ENCODE measurements around the gene PIH1D1. TPM values are rescaled to one million over a fixed set of nuclear protein-coding genes. Genes with fewer than 3 reads are reported as not detected.

PIH1D1 gene
- total RNA-seq, 1 experiment from 2014 or later: 166 TPM

- no peak for DNase-seq
- H3T11ph ChIP-seq (ENCODE audit: low read length): no peak overlapping the region
- H3K9me3 ChIP-seq (ENCODE audit: control insufficient read depth, low read depth, low read length): no peaks in the 10 kb centered on the region
- H2AK5ac ChIP-seq (ENCODE audit: insufficient read length, low read length): no peak overlapping the region
- H2BK15ac ChIP-seq (ENCODE audit: low read depth, low read length): no peak overlapping the region
- H4K5ac ChIP-seq (ENCODE audit: insufficient read length, low read depth, low read length): no peak overlapping the region
- H3K4ac ChIP-seq (ENCODE audit: low read depth, low read length): no peak overlapping the region
- no peak overlapping the region for H3K18ac ChIP-seq (ENCODE audit: insufficient read length, low read depth, low read length)
- H3K4me2 ChIP-seq (ENCODE audit: insufficient read depth, insufficient read length, low read length): no peak overlapping the region
- H3K56ac ChIP-seq (ENCODE audit: insufficient read length, low read depth, low read length): no peak overlapping the region
- no peak overlapping the region for H2AFZ ChIP-seq (ENCODE audit: low read length)
- no peak overlapping the region for H3K9ac ChIP-seq (ENCODE audit: extremely low read depth, insufficient read length, low read length)
- no peaks in the 10 kb centered on the region; the same call in 1 of the 2 replicates for H3K4me1 ChIP-seq (ENCODE audit: insufficient read depth, low read length)
- H4K8ac ChIP-seq (replicated peaks; ENCODE audit: insufficient read length, low read depth, low read length): no peak overlapping the region
- no peak for TF ChIP-seq CTCF (conservative IDR thresholded peaks at IDR 0.05)
- H3K79me2 ChIP-seq (ENCODE audit: insufficient read depth, low read length): no peaks in the 10 kb centered on the region
- no peaks in the 10 kb centered on the region for H3K79me1 ChIP-seq (ENCODE audit: insufficient read depth, low read depth, low read length, poor library complexity, severe bottlenecking)
- no CpG with 5 or more reads among the region's 2 CpGs for WGBS (ENCODE audit: extremely low coverage, insufficient read length, low lambda C conversion rate)
- Mint-ChIP-seq H3K4me1 (peaks cover 60 to 74% of the 10 kb centered on the region in 2 experiments), H3K36me3 (ENCODE audit: insufficient read depth in 1 of 3, low read depth in 3 of 3) (no peaks in the 10 kb centered on the region; a peak in 1 of 7 replicates), H3K4me3 (0 out of 5 replicates have a peak overlapping the region, but pooled peaks of 1 of the 2 experiments have one; percentile 25), H3K9me3 (no peaks in the 10 kb centered on the region; a peak in 1 of 5 replicates), H3K27me3 (ENCODE audit: low read depth) (peaks cover 20% of the 10 kb centered on the region), H3K27ac (peak overlapping the region in 1 of 3 experiments; percentile 37; a peak in 2 of 7 replicates)
- H3K14ac ChIP-seq (ENCODE audit: insufficient read depth, low read length): no peak overlapping the region
- H3K23ac ChIP-seq (ENCODE audit: insufficient read length, low read depth, low read length): no peak overlapping the region
- no peaks in the 10 kb centered on the region for H3K27me3 ChIP-seq (ENCODE audit: insufficient read depth, low read length)
- no peak overlapping the region for H2BK120ac ChIP-seq (ENCODE audit: low read depth, low read length, poor library complexity, severe bottlenecking)
- H2BK5ac ChIP-seq (ENCODE audit: insufficient read length, low read length): no peak overlapping the region
- H3K23me2 ChIP-seq (ENCODE audit: insufficient read length, low read depth, low read length, poor library complexity, severe bottlenecking): peaks cover 5% of the 10 kb centered on the region
- no peak overlapping the region for H4K91ac ChIP-seq (ENCODE audit: insufficient read length, low read depth, low read length)
- H2BK20ac ChIP-seq (ENCODE audit: low read depth, low read length, poor library complexity, severe bottlenecking): no peak overlapping the region
- H4K20me1 ChIP-seq (ENCODE audit: control insufficient read depth, insufficient read depth, insufficient read length): no peaks in the 10 kb centered on the region
- H3K27ac ChIP-seq (ENCODE audit: insufficient read length, low read depth, low read length): no peak overlapping the region
- H2BK12ac ChIP-seq (ENCODE audit: insufficient read length, low read depth, low read length): no peak overlapping the region
Observed at GRCh38 chr19:49415810-49416200, 35.8 kb downstream of the PIH1D1 start.

All from H9 (cell line).